Chondrocyte (in vitro differentiated cells): ENCODE data around the gene ADAMTS14. TPM values are rescaled to one million over a fixed set of nuclear protein-coding genes. Genes with fewer than 3 reads are reported as not detected.

ENCODE experiments used
- DNase-seq: peaks from one replicate; pipeline ENCODE4 v3.0.0; 2021; ENCODE audit warnings: mixed read lengths, low spot score
- H3K27ac Mint-ChIP-seq: one replicate; pipeline ENCODE4 v1.8.0; 2021; ENCODE audit warnings: mild to moderate bottlenecking, moderate library complexity, mixed read lengths; ENCODE audit not compliant: unreplicated experiment
- H3K27me3 Mint-ChIP-seq: 2 replicates; pipeline ENCODE4 v1.8.0; 2021; ENCODE audit warnings: low read depth, mixed read lengths
- H3K36me3 Mint-ChIP-seq: 2 replicates; pipeline ENCODE4 v1.8.0; 2021; ENCODE audit warnings: low read depth, mixed read lengths
- H3K4me1 Mint-ChIP-seq: 2 replicates; pipeline ENCODE4 v1.8.0; 2021; ENCODE audit warnings: low read depth, mild to moderate bottlenecking, mixed read lengths
- H3K4me3 Mint-ChIP-seq: one replicate; pipeline ENCODE4 v1.8.0; 2021; ENCODE audit warnings: mild to moderate bottlenecking, moderate library complexity, mixed read lengths; ENCODE audit not compliant: unreplicated experiment
- H3K9me3 Mint-ChIP-seq: 2 replicates; pipeline ENCODE4 v1.8.0; 2021; ENCODE audit warnings: low read depth, mixed read lengths
- CTCF ChIP-seq: fragments of 200-600 bp; sonication (generic); IDR thresholded peaks from 2 replicates; pipeline ENCODE4 v1.5.0; 2021; ENCODE audit warnings: antibody characterized with exemption, mild to moderate bottlenecking, moderate library complexity
- total RNA-seq: library from RNA; stranded (reverse); gene quantifications from 3 replicates; pipeline ENCODE4 v1.2.1, GENCODE V29; 2021

Gene ADAMTS14
- total RNA-seq, 1 donor from 2014 or later: 7.7 TPM

DNA sequence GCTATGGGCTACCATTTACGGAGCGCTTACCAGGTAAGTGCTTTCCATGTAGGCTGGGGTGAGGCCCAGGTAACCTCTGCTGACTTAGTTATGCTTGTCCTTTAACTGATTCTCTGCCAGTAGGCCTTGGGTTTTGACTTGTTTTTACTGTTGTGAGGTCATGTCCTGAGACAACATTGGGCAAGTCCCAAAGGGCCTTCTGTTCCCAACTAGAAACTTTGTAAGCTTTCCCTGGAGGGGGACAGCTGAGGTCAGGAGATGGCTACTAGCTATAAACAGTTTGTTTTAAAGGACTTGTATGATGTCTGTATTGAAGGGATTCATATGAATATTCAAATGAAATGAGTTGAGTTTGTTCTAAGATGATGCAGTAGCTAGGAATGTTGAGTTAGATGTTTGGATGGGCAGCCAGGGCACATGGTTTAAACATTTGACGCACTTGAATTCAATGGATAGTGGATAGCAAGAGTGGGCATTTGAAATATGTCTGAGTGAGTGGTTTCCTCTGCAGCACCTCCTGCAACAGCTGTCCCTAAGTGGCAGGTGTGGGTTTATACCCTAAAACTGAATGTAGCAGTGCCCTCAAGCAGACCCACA, 133.4 kb downstream of the ADAMTS14 start:
- Mint-ChIP-seq H3K4me3 (no peak overlapping the region), H3K27ac (no peak overlapping the region), H3K4me1 (peaks cover 15% of the 10 kb centered on the region), H3K27me3 (peaks cover 5% of the 10 kb centered on the region), H3K9me3 (no peaks in the 10 kb centered on the region), H3K36me3 (peaks cover 2% of the 10 kb centered on the region)
- TF ChIP-seq CTCF: no peak
- no peak for DNase-seq

DNA sequence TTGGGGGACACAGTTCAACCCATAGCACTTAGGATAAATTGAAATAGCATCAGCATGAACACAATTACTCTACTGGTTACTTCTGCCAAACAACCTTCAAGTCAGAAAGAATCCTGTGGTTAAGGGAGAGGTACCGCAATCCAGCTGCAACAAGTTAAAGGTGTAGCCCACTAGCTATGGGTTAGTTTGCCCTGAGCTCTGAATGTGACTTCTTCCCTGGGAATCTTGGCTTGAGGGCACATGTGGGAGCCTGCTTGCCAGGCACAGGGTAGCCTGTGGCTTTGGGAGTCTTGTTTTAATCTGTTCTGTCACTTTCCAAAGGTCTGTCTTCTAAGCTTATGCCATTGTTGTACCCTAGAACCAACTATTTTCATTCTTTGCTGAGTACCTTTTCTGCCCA, 134.5 kb downstream of the ADAMTS14 start:
- Mint-ChIP-seq H3K27me3 (peaks cover 4% of the 10 kb centered on the region), H3K27ac (no peak overlapping the region), H3K36me3 (peaks cover 2% of the 10 kb centered on the region), H3K4me1 (peaks cover 17% of the 10 kb centered on the region), H3K9me3 (no peaks in the 10 kb centered on the region), H3K4me3 (no peak overlapping the region)
- DNase-seq: no peak
- no peak for TF ChIP-seq CTCF

DNA sequence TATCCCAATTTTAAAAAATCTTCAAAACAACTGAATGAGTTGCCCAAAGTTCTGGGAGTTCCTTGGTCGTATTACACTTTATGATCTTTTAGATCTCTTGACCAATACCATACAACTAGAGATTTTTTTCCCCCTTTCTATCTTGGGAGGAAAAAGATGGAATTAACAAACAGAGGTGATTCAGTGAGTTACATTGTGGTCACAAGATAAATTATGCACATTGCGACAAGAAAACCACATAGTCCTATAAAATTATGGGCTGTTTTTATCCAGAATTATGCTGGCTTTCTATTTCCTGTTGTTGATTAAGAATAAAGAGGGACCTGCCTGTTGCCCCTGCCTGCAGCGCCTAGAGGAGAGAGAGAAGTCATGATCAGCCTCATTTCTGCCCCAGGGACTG, 135.2 kb downstream of the ADAMTS14 start:
- Mint-ChIP-seq H3K4me1 (peaks cover 20% of the 10 kb centered on the region), H3K27ac (no peak overlapping the region), H3K9me3 (no peaks in the 10 kb centered on the region), H3K27me3 (no peaks in the 10 kb centered on the region), H3K4me3 (no peak overlapping the region), H3K36me3 (no peaks in the 10 kb centered on the region)
- no peak for DNase-seq
- TF ChIP-seq CTCF: no peak

- no peak for TF ChIP-seq CTCF
- Mint-ChIP-seq H3K4me3 (no peak overlapping the region), H3K27ac (peak overlapping the region; percentile 36), H3K4me1 (peaks cover 20% of the 10 kb centered on the region), H3K27me3 (no peaks in the 10 kb centered on the region), H3K36me3 (no peaks in the 10 kb centered on the region), H3K9me3 (no peaks in the 10 kb centered on the region)
- DNase-seq: no peak
Measured at GRCh38 chr10:70809011-70809611, 136.8 kb downstream of the ADAMTS14 start.

DNA sequence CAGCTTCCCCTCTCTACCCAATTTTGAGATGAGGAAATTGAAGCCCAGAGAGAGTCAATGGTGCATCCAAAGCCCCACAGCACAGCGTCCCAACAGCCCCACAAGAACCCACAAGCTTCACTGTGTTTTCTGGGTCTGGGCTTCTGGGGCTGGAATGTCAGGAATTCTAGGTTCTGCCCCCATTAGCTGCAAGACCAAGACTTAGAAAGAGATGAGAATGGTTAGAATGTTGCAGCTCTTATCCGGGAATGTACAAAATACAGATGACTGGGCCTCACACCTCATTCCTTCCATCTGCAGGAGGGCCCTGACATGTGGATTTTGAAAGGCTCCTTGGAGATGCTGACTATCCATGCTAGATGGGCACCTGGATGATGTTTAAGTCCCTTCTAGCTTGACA, 137.4 kb downstream of the ADAMTS14 start:
- TF ChIP-seq CTCF: no peak
- no peak overlapping the region for H3K27ac Mint-ChIP-seq
- H3K4me3 Mint-ChIP-seq: no peak overlapping the region
- DNase-seq: no peak
- H3K27me3 Mint-ChIP-seq: no peaks in the 10 kb centered on the region
- no peaks in the 10 kb centered on the region for H3K9me3 Mint-ChIP-seq
- H3K36me3 Mint-ChIP-seq: no peaks in the 10 kb centered on the region
- peaks cover 20% of the 10 kb centered on the region for H3K4me1 Mint-ChIP-seq
